GM15510 (cell line): ENCODE results near the gene CNRIP1.

Experiments
- POLR2A ChIP-seq: IDR thresholded peaks from 3 replicates; pipeline ENCODE4 v1.6.1; 2011; ENCODE audit warnings: borderline replicate concordance; ENCODE audit not compliant: insufficient read length; ENCODE audit errors: extremely low read depth

The CNRIP1 gene

DNA sequence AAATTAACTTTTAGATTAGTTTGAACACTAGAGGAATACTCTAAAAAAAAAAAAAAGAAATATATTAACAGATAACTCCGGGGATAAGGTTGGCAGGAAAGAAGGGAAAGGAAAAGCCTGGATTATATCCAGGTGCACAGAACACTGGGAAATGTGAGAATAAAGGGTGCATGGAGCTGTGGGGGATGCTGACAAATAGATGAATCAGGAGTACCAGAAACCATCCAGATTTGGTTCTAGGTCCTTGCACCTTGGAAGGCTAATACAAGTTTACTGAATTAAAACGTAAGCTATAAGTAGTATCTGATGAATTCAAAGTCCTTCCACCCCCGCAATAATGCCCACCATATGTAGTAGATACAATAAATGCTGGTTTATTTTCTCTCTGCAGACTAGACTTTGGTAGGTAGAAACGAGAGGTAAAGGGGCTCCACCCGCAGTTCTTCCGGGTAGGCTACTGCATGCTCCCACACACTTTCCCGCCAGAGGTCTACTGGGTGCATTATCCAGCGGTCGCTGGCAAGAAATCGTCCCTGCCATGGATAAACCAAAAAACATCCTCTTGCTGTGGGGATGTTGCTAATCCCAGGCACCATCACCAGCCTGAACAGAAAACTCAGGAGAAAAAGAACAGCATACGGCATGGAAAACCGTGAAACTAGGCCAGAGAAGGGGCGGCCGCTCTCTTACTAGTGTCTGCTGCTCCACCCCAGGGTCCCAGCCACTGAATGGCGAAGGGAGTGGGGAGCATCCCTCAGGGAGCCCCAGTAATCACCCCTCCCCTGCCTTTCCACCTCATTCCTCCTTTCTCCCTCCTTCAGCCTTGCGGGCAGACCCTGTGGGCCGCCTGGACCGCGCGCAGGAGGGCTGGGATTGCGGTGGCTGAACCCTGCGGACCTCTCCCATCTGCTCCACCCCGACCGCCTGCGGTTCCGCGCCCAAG lies 1.5 kb downstream of the CNRIP1 start:
- no peak for TF ChIP-seq POLR2A

DNA sequence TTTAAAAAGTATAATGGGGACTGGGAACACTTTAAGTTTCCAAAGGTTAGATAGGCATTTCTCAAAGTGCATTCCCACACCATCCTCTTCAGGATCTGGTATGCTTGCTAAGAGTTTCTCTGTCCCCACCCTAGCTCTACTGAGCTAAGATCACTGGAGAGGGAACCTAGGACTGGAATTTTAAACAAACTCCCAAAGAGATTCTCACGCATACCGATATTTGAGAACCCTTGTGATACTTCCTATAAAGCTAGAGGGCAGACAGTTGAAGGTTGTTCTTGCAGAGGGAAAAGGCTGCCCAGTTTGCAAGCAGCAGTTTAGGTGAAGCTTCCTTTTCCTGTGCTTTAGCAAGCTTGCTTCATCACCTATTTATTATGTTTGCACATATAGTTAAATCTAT lies 3.6 kb downstream of the CNRIP1 start:
- no peak for TF ChIP-seq POLR2A

DNA sequence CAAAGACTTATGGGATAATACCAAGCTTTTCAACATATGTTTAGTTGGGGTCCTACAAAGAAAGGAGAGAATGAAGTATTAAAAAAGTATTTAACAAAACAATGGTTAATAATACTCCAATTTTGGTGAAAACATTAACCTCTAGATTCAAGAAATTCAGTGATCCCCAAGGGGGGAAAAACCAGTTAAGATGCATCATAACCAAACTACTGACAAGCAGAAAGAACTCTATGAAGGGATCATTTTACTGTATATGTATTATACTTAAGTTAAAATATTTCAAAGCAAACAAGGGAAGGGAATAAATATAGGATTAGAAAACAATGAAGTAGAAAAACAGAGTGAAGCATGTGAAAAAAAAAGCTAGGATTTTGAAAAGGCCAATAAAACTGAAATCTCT lies 8.7 kb downstream of the CNRIP1 start:
- TF ChIP-seq POLR2A: no peak

DNA sequence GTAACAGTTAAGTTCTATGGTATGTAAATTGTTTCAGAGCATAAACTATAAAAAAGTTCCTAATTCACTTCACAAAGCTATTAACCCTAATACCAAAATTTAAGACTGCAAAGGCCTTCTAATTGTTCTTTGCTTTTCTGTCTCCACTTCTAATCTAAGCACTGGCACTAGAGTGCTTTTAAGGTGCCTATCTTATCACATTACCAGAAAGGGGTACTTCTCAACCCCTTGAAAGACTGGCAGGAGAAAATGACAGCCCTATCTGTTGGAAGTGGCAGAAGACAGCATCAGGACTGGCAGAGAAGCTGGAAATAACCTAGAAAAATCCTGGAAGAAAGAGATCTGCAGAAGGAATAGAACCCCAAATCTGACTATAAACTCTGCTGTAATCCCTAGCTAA lies 10.3 kb downstream of the CNRIP1 start:
- no peak for TF ChIP-seq POLR2A

DNA sequence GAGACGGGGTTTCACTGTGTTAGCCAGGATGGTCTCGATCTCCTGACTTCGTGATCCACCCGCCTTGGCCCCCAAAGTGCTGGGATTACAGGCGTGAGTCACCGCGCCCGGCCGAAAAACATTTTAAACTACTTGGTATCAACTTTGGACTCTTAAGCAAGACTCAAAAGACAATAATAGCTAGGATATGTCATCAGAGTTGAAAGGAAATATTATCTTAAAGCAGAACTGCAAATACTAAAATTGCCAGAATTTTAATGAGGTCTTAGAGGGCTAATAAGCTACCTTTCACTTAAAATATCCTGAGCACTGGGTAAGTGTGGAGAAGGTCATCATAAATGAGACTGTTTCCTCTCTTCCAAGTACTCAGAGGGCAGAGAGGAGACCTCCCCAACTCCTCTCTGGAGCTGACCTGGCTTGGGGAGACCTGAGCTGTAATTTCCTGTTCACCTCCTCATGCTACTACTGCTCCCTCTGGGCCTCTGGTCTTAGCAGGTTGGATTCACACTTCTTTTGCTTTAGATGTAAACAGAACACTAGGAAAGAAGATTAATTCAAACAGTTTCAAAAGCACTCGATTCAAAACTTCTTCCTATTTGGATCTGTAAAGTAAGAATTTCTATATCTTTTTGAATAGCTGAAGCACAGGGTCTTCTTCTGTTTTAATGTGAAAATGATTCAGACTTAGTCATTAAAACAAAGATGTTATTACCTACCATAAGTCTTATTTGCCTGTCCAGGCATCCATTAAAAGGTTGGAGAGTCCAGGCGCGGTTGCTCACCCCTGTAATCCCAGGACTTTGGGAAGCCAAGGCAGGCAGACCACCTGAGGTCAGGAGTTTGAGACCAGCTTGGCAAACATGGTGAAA lies 16.5 kb downstream of the CNRIP1 start:
- no peak for TF ChIP-seq POLR2A

DNA sequence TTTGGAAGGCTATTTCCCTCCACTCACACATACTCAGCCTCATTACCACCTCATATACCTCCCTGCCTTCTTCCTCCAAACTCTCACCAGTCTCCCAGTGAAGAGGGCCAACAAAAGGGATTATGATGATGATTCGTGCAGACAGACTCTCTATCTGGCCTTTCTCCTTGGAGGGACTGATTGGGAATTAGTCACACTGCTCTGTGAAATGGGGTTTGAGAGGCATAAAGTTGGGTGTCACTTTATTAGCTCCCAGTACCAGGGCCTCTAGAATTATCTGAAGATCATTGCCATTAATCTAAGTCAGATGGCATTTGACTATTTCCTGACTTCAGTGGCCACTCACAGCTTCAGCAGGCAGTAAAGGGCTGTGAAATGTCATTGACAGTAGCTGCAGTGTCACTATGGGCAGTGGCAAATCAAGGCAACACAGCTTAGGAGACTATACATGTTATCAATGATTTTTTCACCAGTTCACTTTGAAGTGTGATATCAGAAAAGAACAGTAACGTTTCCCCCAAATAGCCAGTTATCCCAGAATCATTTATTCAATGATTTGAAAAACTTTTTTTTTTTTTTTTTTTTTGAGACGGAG lies 17.4 kb downstream of the CNRIP1 start:
- TF ChIP-seq POLR2A: no peak

DNA sequence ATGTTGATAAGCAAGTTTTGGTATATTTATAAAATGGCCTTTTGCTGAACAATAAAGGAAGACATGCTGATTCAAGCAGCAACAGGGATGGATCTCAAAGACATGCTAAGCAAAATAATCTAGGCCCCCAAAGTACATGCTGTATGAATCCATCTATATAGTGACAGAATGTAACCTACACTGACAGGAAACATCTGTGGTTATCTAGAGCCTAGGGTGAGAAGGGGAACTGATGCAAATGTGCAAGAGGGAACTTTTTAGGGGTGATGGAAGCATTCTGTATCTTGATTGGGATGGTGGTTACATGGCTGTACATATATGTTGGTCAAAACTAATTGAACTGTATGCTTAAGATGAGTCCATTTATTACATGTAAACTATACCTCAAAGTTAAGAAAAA lies 24.2 kb downstream of the CNRIP1 start:
- no peak for TF ChIP-seq POLR2A

DNA sequence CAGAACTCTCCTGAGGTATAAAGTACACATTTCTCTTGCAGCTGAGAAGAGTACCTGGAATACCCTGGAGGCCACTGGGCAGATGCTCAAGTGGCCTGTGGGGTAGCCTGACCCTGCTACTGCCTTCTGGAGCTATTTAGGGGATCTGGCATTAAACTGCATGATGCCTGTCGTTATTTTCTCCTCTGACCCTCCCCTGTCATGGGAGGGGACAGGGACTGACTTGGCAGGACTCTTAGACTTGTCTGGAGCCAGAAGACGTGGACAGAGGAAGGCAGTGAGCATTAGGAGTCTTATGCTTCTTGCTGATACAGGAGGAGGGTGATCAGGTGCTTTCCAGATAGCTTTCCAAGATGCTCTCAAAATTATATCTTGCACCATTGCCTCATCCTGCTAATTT lies 24.8 kb downstream of the CNRIP1 start:
- TF ChIP-seq POLR2A: no peak

DNA sequence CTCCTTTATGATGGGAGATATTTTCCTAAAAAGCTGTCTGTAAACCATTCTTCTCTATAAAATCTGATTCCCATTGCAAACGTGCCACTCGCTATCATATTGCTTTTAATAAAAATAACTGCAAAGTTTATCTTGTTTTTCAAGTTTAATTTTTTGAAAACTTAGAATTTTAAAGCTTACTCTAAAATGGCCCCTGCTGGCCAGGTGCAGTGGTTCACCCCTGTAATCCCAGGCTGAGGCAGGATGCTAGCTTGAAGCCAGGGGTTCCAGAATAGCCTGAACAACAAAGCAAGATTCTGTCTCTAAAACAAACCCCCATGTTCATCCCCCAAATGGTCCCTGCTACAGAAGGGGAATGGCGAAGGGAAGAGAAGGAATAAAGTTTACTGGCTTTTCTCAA lies 25.6 kb downstream of the CNRIP1 start:
- no peak for TF ChIP-seq POLR2A

DNA sequence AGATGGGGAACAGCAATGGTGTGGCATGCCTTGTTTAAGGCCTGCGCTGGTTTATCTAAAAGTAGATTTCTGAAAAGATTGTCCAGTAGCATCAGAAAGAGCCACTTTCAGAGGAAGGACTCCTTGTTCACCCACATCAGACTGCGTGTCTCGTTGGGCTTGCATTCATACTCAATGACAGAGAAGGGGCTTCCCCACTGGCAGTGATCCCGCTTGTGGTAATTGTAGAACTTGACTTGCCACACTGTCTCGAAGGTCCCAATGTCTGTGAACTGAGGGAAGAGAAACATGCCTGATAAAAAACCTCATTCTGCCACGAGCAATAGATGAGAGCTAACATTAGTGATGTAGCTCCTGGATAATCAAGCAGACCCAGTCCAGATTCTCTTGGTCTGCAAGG lies 26.0 kb downstream of the CNRIP1 start:
- TF ChIP-seq POLR2A: no peak

DNA sequence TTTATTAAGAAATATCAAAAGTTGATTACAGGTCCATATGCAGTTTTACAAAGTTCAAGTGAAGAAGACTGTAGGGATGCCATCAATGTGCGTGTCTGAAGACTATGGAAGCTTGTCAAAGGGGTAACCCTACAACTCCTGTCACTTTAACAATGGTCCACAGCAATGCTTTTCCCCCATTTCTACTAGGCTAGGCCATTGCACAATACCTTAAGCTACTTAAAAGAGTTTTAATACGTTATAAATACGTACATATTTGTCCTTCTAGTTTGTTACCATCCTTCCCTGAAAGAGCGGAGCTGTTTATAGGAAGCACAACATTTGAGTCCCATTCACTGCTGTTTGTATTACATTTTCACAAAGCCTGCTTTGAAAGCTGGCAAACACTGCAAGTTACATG lies 26.7 kb downstream of the CNRIP1 start:
- no peak for TF ChIP-seq POLR2A

DNA sequence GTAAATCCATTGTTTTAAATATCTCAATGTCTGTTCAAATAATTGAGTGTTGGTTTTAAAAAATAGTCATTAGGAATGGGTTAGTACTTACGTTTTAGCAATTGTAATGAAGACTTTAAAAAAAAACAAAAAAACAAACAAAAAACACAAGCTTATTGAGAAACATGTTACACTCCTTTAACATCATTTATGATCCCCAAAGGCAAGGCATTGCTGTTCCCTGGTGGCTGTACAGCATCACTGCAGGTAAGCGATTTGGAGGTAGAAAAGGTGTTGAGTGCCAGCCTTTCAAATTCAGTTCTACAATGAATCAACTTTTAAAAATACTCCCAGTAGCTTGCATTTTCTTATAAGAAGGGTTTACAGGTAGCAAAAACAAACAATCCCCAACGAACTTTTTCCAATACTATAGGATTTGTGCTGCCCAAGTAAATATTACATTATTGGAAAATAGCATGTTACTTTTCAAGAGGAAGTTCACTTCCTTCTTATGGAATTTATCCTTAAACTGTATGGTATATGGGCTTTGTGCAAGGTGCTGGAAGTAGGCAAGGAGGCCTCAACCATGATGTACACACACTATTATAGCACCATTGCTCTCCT lies 27.5 kb downstream of the CNRIP1 start:
- no peak for TF ChIP-seq POLR2A

DNA sequence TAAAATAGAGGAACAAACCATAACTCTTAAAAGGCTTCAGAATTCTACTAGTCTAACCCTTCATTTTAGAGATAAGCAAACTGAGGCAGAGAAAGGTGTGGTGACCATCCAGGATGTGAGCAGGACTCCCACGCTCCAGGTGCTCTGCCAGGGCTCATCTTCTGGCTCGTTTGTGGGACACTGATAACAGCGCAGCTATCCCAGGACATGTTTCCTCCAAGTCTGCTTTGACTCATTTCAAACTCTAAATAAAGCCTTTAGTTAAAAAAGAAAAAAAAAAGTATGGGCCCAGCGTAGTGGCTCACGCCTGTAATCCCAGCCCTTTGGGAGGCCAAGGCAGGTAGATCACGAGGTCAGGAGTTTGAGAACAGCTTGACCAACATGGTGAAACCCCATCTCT lies 28.4 kb downstream of the CNRIP1 start:
- TF ChIP-seq POLR2A: no peak

DNA sequence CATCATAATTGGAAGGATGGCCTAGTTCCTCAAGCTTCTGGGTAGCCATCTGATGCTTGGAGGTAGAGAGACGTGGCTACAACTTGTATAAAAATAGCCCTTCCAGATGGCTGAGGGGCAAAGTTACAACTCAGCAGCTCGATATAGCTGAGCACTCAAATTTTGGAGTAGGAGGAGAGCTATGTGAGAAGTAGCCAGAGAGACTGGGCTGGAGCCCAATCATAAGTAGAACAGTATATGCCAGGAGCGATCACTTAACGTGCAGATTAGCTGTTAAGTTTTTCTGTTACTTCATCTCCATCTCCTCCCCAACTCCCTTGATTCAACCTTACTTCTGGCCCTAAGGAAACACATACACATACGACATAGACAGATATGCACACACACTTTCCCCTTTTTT lies 28.8 kb downstream of the CNRIP1 start:
- TF ChIP-seq POLR2A: no peak
